ENCODE measurements around the gene MED13L. TPM values are rescaled to one million over a fixed set of nuclear protein-coding genes. Genes with fewer than 3 reads are reported as not detected.

The MED13L gene
- total and polyA plus RNA-seq, 2 donors (not counting 3 experiments of a cell fraction or from before 2014, with no cell fraction given) = 27.4 to 93.6 TPM

GRCh38 chr12:116121453-116121871 is 156.0 kb downstream of the MED13L start:
- no peaks in the 10 kb centered on the region for H3K36me3 ChIP-seq (ENCODE audit: control insufficient read depth in 2 of 2, extremely low read depth in 1 of 2, insufficient read depth in 2 of 2, low read length in 2 of 2)
- H2AFZ ChIP-seq (ENCODE audit: low read depth, low read length) = no peak overlapping the region
- H3K27me3 ChIP-seq (ENCODE audit: control insufficient read depth in 2 of 2, insufficient read depth in 2 of 2, low read length in 2 of 2) = no peaks in the 10 kb centered on the region
- peaks cover 6% of the 10 kb centered on the region for H4K20me1 ChIP-seq (replicated peaks; ENCODE audit: control insufficient read depth, extremely low read depth, insufficient read depth, low read length)
- FAIRE-seq (no peak), DNase-seq (ENCODE audit: low read depth, low spot score) (peak; percentile 77)
- dilution Hi-C loops (cut with MboI; ENCODE audit: extremely low pct_ligation_motif_present, low sequenced_read_pairs) (no loop called here), intact Hi-C loops (cut with micrococcal nuclease) (loop anchor here (5.0 kb wide), 1 partner anchor 54 kb away; no protein-coding TSS in a partner anchor)
- peak overlapping the region; percentile 82 for H3K27ac ChIP-seq (ENCODE audit: insufficient read depth, low read depth, low read length)
- H3K4me2 ChIP-seq (ENCODE audit: insufficient read depth, low read length) = peak overlapping the region; percentile 98
- H3K9me3 ChIP-seq (replicated peaks; ENCODE audit: control insufficient read depth, insufficient read depth, low read length) = no peaks in the 10 kb centered on the region
- H3K4me1 ChIP-seq (ENCODE audit: control insufficient read depth, extremely low read depth, insufficient read depth, low read length) = peaks cover 44% of the 10 kb centered on the region
- TF ChIP-seq POLR2AphosphoS5 (IDR thresholded peaks at IDR 0.05; ENCODE audit: insufficient read depth, low read depth, low read length) (no peak), GATA2 (IDR thresholded peaks at IDR 0.05; ENCODE audit: insufficient read depth, insufficient read length, low read depth, low read length) (no peak), JUN (IDR thresholded peaks at IDR 0.05; ENCODE audit: borderline replicate concordance, insufficient read depth, insufficient read length, low read depth) (no peak), FOS (IDR thresholded peaks at IDR 0.05; ENCODE audit: borderline replicate concordance, insufficient read depth, low read length) (no peak), CTCF (IDR thresholded peaks at IDR 0.05; ENCODE audit: extremely low read depth in 1 of 2, insufficient read depth in 1 of 2, low read depth in 1 of 2, low read length in 2 of 2) (no peak), EZH2 (IDR thresholded peaks at IDR 0.05; ENCODE audit: borderline replicate concordance, low read depth, low read length, severe bottlenecking) (no peak), POLR2A (IDR thresholded peaks at IDR 0.05; ENCODE audit: low read depth, low read length) (no peak), MYC (IDR thresholded peaks at IDR 0.05; ENCODE audit: low read depth, low read length) (no peak)
- TF ChIP-seq, protein P1, sequence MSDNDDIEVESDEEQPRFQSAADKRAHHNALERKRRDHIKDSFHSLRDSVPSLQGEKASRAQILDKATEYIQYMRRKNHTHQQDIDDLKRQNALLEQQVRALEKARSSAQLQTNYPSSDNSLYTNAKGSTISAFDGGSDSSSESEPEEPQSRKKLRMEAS (IDR thresholded peaks at IDR 0.05; ENCODE audit: insufficient read depth, insufficient read length) = no peak
- peak overlapping the region; percentile 10 to 70 (median 42) for H3K4me3 ChIP-seq (replicated peaks in 1 of 3; ENCODE audit: insufficient read depth in 1 of 3, low read depth in 1 of 3, low read length in 3 of 3)
- ChIA-PET POLR2A (no interaction called here), CTCF (interaction anchor here (0.7 to 1.9 kb wide), 11 partner anchors 9 to 588 kb away, joined by 3 to 10 read pairs (median 6); no protein-coding TSS in a partner anchor)
- peaks cover 3% of the 10 kb centered on the region for H3K9me1 ChIP-seq (replicated peaks; ENCODE audit: control insufficient read depth, extremely low read depth, insufficient read depth, low read length)
- BruUV-seq (replicated peaks) = no TSS peak
- peak overlapping the region; percentile 58 for H3K9ac ChIP-seq (replicated peaks; ENCODE audit: extremely low read depth, insufficient read depth, low read length)
- peaks cover 60% of the 10 kb centered on the region for H3K79me2 ChIP-seq (ENCODE audit: control insufficient read depth, insufficient read depth, low read length)
